CD4-positive, CD25-positive, alpha-beta regulatory T cell (primary cell): ENCODE measurements around the gene GPER1. TPM values are rescaled to one million over a fixed set of nuclear protein-coding genes. Genes with fewer than 3 reads are reported as not detected.

ENCODE experiments used
- ATAC-seq, 2 donors: fragments of 150-1000 bp; cut with Tn5 transposase; one replicate each; pipeline ENCODE4 v1.10.0; 2021; ENCODE audit warnings: low read depth in 2 of 2, moderate number of reproducible peaks in 2 of 2, moderate library complexity in 1 of 2
- DNase-seq, 3 donors: peaks; one replicate each; pipeline versions ENCODE4 v3.0.0 to v3.0.0-alpha.2; 2012 to 2022; ENCODE audit warnings: mixed read lengths in 1 of 3
- H3K27ac ChIP-seq: one replicate; pipeline ENCODE4 v1.7.0; 2013; ENCODE audit warnings: mild to moderate bottlenecking, low read length; ENCODE audit not compliant: insufficient read depth, poor library complexity, severe bottlenecking
- H3K27me3 ChIP-seq: one replicate; pipeline ENCODE4 v1.7.0; 2013; ENCODE audit warnings: low read length; ENCODE audit not compliant: control insufficient read depth, insufficient read depth
- H3K36me3 ChIP-seq: one replicate; pipeline ENCODE4 v1.7.0; 2013; ENCODE audit warnings: mild to moderate bottlenecking, low read length, moderate library complexity; ENCODE audit not compliant: control insufficient read depth, insufficient read depth
- H3K4me1 ChIP-seq: 2 replicates; pipeline ENCODE4 v1.7.0; 2013; ENCODE audit warnings: mild to moderate bottlenecking, low read length; ENCODE audit not compliant: insufficient read depth, control insufficient read depth, poor library complexity, severe bottlenecking
- H3K4me3 ChIP-seq: one replicate; pipeline ENCODE4 v1.7.0; 2013; ENCODE audit warnings: low read depth, mild to moderate bottlenecking, low read length, moderate library complexity
- H3K9me3 ChIP-seq, 2 experiments: 1 replicate in 1 of 2; 2 replicates in 1 of 2; pipeline ENCODE4 v1.7.0; 2013; ENCODE audit warnings: low read length in 2 of 2, mild to moderate bottlenecking in 1 of 2, moderate library complexity in 1 of 2; ENCODE audit not compliant: control insufficient read depth in 2 of 2
- H3K27ac Mint-ChIP-seq, 3 donors: one replicate each; pipeline ENCODE4 v1.8.0; 2020 to 2022; ENCODE audit warnings: mild to moderate bottlenecking in 3 of 3, mixed read lengths in 3 of 3, moderate library complexity in 2 of 3
- H3K27me3 Mint-ChIP-seq: one replicate; pipeline ENCODE4 v1.8.0; 2022; ENCODE audit warnings: mild to moderate bottlenecking, mixed read lengths
- H3K36me3 Mint-ChIP-seq: one replicate; pipeline ENCODE4 v1.8.0; 2020; ENCODE audit warnings: mixed read lengths
- H3K4me1 Mint-ChIP-seq, 4 donors: one replicate each; pipeline ENCODE4 v1.8.0; 2020 to 2022; ENCODE audit warnings: mixed read lengths in 4 of 4, mild to moderate bottlenecking in 1 of 4
- H3K4me3 Mint-ChIP-seq, 4 donors: one replicate each; pipeline ENCODE4 v1.8.0; 2020 to 2022; ENCODE audit warnings: mild to moderate bottlenecking in 4 of 4, mixed read lengths in 4 of 4, moderate library complexity in 3 of 4
- H3K9me3 Mint-ChIP-seq, 7 donors: one replicate each; pipeline ENCODE4 v1.8.0; 2020 to 2022; ENCODE audit warnings: mixed read lengths in 7 of 7, mild to moderate bottlenecking in 3 of 7, moderate library complexity in 2 of 7
- polyA plus RNA-seq, 4 donors: library from polyadenylated mRNA; unstranded; fragments of 300-500 nt; fragmentation: Illumina TruSeq; gene quantifications; one replicate each; pipeline ENCODE4 v1.2.3, GENCODE V29; 2021
- total RNA-seq: library from RNA; stranded (reverse); gene quantifications from one replicate; pipeline ENCODE4 v1.2.3, GENCODE V29; 2022

The GPER1 gene
- total and polyA plus RNA-seq, 5 donors from 2014 or later, result 0.10 TPM; not detected in 4

- no peaks in the 10 kb centered on the region for H3K9me3 ChIP-seq
- H3K36me3 Mint-ChIP-seq, result peaks cover 4% of the 10 kb centered on the region
- H3K4me3 ChIP-seq, result no peak overlapping the region
- no peak overlapping the region for H3K27ac Mint-ChIP-seq
- no peak overlapping the region for H3K4me3 Mint-ChIP-seq
- no peaks in the 10 kb centered on the region for H3K4me1 ChIP-seq
- no peaks in the 10 kb centered on the region for H3K36me3 ChIP-seq
- ATAC-seq, result no peak
- H3K9me3 Mint-ChIP-seq, result no peaks in the 10 kb centered on the region
- H3K27me3 ChIP-seq, result no peaks in the 10 kb centered on the region
- H3K27me3 Mint-ChIP-seq, result no peaks in the 10 kb centered on the region
- DNase-seq, result no peak
- H3K4me1 Mint-ChIP-seq, result peaks cover 0 to 3% (median 1%) of the 10 kb centered on the region in 4 donors
- H3K27ac ChIP-seq, result no peak overlapping the region
These were observed 36.3 kb downstream of the GPER1 start for GRCh38 chr7:1124164-1124563.

DNA sequence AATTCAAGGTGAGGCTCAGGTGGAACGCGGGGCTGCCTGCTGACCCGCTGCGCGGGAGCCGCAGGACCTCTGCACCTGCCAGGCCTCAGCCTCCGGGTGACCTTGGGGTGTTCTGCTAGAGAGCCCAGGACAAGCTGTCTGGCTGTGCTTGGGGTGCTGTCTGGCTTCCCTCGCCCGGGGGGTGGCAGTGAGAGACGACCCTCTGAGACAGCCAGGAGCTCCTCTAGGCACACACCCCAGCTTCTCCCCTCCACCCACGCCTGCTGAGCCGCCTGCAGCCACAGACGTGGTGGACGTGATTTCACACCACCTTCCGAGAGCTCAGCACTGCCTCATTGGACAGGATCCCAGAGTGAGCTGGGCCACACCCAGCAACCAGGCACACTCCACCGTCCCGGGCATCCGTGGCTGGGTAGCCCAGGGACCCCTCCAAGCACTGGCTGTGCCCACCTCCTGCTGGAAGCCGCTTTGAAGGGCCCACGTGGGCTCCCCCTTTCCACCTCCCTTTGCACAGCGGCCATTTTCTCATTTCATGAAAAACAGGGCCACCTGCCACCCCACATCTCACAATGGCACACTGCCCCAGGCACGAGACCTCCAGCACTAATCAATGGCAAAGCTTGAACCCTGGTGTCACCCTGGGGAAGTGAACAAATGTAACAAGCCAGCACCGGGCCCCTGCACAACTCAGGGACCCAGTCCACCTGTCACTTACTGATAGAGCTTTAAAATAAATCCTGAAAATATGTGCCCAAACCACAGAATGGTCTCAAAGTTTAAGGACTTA lies 37.1 kb downstream of the GPER1 start:
- Mint-ChIP-seq H3K4me3 (no peak overlapping the region), H3K4me1 (no peaks in the 10 kb centered on the region), H3K27me3 (no peaks in the 10 kb centered on the region), H3K36me3 (peaks cover 7% of the 10 kb centered on the region), H3K9me3 (no peaks in the 10 kb centered on the region), H3K27ac (no peak overlapping the region)
- H3K4me1 ChIP-seq, result no peaks in the 10 kb centered on the region
- H3K27ac ChIP-seq, result no peak overlapping the region
- ATAC-seq (no peak), DNase-seq (no peak)
- H3K4me3 ChIP-seq, result no peak overlapping the region
- H3K27me3 ChIP-seq, result no peaks in the 10 kb centered on the region
- no peaks in the 10 kb centered on the region for H3K9me3 ChIP-seq
- H3K36me3 ChIP-seq, result no peaks in the 10 kb centered on the region

GRCh38 chr7:1125603-1125969 lies 37.7 kb downstream of the GPER1 start:
- no peak for ATAC-seq
- no peaks in the 10 kb centered on the region for H3K27me3 Mint-ChIP-seq
- no peaks in the 10 kb centered on the region for H3K9me3 Mint-ChIP-seq
- Histone ChIP-seq H3K4me1 (no peaks in the 10 kb centered on the region), H3K9me3 (no peaks in the 10 kb centered on the region), H3K4me3 (no peak overlapping the region), H3K36me3 (no peaks in the 10 kb centered on the region), H3K27ac (no peak overlapping the region), H3K27me3 (no peaks in the 10 kb centered on the region)
- no peak overlapping the region for H3K27ac Mint-ChIP-seq
- no peak for DNase-seq
- H3K4me1 Mint-ChIP-seq, result no peaks in the 10 kb centered on the region
- H3K4me3 Mint-ChIP-seq, result no peak overlapping the region
- H3K36me3 Mint-ChIP-seq, result peaks cover 7% of the 10 kb centered on the region

DNA sequence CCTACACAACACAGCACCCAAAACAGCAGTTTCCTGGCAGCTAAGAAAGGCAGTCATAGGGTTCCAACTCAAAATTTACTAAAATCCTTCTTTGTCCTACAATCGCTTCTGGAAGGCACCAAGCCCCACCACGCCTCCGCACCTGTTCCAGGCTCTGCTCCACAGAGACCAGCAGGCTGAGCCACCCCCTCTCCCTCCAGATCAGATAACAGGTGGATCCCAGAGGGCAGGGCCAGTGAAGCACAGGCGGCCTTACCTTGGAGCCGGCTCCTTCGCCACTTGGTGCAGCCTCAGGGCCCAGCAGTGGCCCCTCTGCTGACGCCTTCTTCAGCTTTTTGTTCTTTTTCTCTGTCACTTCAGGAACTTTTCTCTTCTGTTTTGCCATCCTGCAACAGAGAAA lies 39.1 kb downstream of the GPER1 start:
- DNase-seq (no peak), ATAC-seq (no peak)
- Mint-ChIP-seq H3K4me1 (peaks cover 0 to 5% (median 0%) of the 10 kb centered on the region in 4 donors), H3K4me3 (no peak overlapping the region), H3K27me3 (no peaks in the 10 kb centered on the region), H3K9me3 (peaks cover 0 to 4% (median 0%) of the 10 kb centered on the region in 7 donors), H3K27ac (no peak overlapping the region), H3K36me3 (peaks cover 7% of the 10 kb centered on the region)
- Histone ChIP-seq H3K4me1 (no peaks in the 10 kb centered on the region), H3K4me3 (no peak overlapping the region), H3K27me3 (no peaks in the 10 kb centered on the region), H3K36me3 (no peaks in the 10 kb centered on the region), H3K9me3 (no peaks in the 10 kb centered on the region), H3K27ac (no peak overlapping the region)

DNA sequence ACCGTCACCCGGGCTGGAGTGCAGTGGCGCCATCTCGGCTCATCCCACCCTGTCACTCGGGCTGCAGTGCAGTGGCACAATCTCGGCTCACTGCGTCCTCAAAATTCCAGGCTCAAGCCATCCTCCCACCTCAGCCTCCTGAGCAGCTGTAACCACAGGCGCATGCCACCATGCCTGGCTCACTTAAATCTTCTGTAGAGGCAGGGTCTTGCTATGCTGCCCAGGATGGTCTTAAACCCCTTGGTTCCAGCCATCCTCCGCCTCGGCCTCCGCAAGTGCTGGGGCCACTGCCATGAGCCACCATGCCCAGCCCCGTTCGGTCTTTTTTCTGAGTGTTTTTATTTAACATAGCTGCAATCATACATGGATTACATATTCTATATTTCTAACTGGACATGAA lies 41.5 kb downstream of the GPER1 start:
- H3K27ac ChIP-seq, result no peak overlapping the region
- Mint-ChIP-seq H3K36me3 (peaks cover 7% of the 10 kb centered on the region), H3K27ac (no peak overlapping the region), H3K9me3 (peaks cover 0 to 5% (median 0%) of the 10 kb centered on the region in 7 donors), H3K4me1 (peaks cover 0 to 5% (median 0%) of the 10 kb centered on the region in 4 donors), H3K27me3 (no peaks in the 10 kb centered on the region), H3K4me3 (no peak overlapping the region)
- DNase-seq (no peak), ATAC-seq (no peak)
- H3K36me3 ChIP-seq, result no peaks in the 10 kb centered on the region
- H3K9me3 ChIP-seq, result no peaks in the 10 kb centered on the region
- H3K4me1 ChIP-seq, result no peaks in the 10 kb centered on the region
- H3K27me3 ChIP-seq, result no peaks in the 10 kb centered on the region
- no peak overlapping the region for H3K4me3 ChIP-seq

DNA sequence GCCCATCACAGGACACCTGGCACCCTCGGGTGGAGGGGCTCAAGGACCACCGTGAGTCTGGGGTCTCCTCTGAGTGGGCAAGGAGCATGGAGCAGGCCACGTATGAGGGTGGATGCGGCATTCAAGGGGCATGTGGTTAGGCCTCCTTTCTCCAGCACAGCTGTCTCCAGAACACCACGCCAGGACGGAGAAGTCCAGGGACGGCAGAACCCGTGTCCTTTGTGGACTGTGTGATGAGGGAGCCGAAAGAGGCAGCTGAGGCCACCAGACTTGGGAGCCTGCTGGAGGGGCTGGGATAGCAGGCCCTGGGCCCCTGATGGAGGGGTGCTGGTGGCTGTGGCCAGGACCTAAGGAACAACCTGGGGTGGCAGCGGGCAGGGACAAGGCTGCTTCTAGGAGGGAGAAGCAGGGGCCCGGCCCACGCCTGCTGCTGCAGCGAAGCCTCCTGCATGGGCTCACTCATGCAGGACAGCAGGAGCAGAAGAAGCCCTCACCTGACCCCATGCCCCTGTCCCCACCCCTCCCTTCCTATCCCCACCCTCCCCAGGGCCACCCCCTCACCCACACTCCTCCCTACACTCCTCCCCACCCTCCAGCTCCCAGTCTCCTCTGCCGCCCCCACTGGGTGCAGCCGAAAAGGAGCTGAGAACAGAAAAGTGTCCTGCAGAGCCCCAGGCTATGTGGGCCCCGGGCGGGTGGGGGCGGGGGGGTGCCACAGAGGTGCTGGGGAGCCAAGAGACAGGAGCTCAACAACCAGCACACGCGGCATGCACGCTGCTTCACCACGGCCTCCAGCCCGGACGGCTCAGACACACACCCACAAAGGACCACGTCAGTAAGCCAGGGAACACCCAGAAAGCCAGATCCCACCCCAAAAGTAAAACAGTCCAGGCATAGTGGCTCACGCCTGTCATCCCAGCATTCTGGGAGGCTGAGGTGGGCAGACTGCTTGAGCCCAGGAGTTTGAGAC lies 42.4 kb downstream of the GPER1 start:
- Histone ChIP-seq H3K27ac (no peak overlapping the region), H3K4me3 (no peak overlapping the region), H3K36me3 (no peaks in the 10 kb centered on the region), H3K9me3 (no peaks in the 10 kb centered on the region), H3K4me1 (no peaks in the 10 kb centered on the region), H3K27me3 (no peaks in the 10 kb centered on the region)
- Mint-ChIP-seq H3K27me3 (no peaks in the 10 kb centered on the region), H3K27ac (no peak overlapping the region), H3K4me3 (no peak overlapping the region), H3K4me1 (peaks cover under 1 to 10% (median 3%) of the 10 kb centered on the region in 4 donors), H3K36me3 (peaks cover 7% of the 10 kb centered on the region), H3K9me3 (peaks cover 0 to 5% (median 0%) of the 10 kb centered on the region in 7 donors)
- no peak for ATAC-seq
- DNase-seq, result no peak

GRCh38 chr7:1131471-1132265 lies 43.8 kb downstream of the GPER1 start:
- H3K4me1 ChIP-seq, result peaks cover 1% of the 10 kb centered on the region
- peaks cover 7% of the 10 kb centered on the region for H3K36me3 Mint-ChIP-seq
- H3K4me3 Mint-ChIP-seq, result no peak overlapping the region
- ATAC-seq, result no peak
- H3K9me3 ChIP-seq, result no peaks in the 10 kb centered on the region
- no peaks in the 10 kb centered on the region for H3K27me3 Mint-ChIP-seq
- H3K9me3 Mint-ChIP-seq, result peaks cover 0 to 5% (median 0%) of the 10 kb centered on the region in 7 donors
- no peak overlapping the region for H3K27ac Mint-ChIP-seq
- no peak overlapping the region for H3K4me3 ChIP-seq
- no peaks in the 10 kb centered on the region for H3K27me3 ChIP-seq
- H3K4me1 Mint-ChIP-seq, result peaks cover 4 to 12% (median 5%) of the 10 kb centered on the region in 4 donors
- DNase-seq, result no peak
- no peak overlapping the region for H3K27ac ChIP-seq
- no peaks in the 10 kb centered on the region for H3K36me3 ChIP-seq
